Rectal smooth muscle tissue (tissue), 1 donor: ENCODE measurements around the gene ASMTL.

Experiments
- H3K27ac ChIP-seq: one replicate; pipeline ENCODE4 v1.7.0; 2013; ENCODE audit warnings: low read depth, low read length, inconsistent platforms
- H3K27me3 ChIP-seq: one replicate; pipeline ENCODE4 v1.7.0; 2013; ENCODE audit warnings: low read length; ENCODE audit not compliant: control insufficient read depth, insufficient read depth
- H3K36me3 ChIP-seq: one replicate; pipeline ENCODE4 v1.7.0; 2013; ENCODE audit warnings: low read length; ENCODE audit not compliant: control insufficient read depth, insufficient read depth
- H3K4me1 ChIP-seq: one replicate; pipeline ENCODE4 v1.7.0; 2013; ENCODE audit warnings: low read length; ENCODE audit not compliant: control insufficient read depth, insufficient read depth
- H3K4me3 ChIP-seq: one replicate; pipeline ENCODE4 v1.7.0; 2013; ENCODE audit warnings: low read length
- H3K9ac ChIP-seq: one replicate; pipeline ENCODE4 v1.7.0; 2013; ENCODE audit warnings: low read length

ASMTL gene

GRCh38 chrX:1463581-1463980, 10.9 kb upstream of the ASMTL start:
- Histone ChIP-seq H3K4me1 (no peaks in the 10 kb centered on the region), H3K27me3 (no peaks in the 10 kb centered on the region), H3K27ac (no peak overlapping the region), H3K4me3 (no peak overlapping the region), H3K36me3 (no peaks in the 10 kb centered on the region), H3K9ac (no peak overlapping the region)

- H3K9ac ChIP-seq: no peak overlapping the region
- no peak overlapping the region for H3K4me3 ChIP-seq
- H3K27me3 ChIP-seq: no peaks in the 10 kb centered on the region
- H3K4me1 ChIP-seq: no peaks in the 10 kb centered on the region
- H3K27ac ChIP-seq: no peak overlapping the region
- H3K36me3 ChIP-seq: no peaks in the 10 kb centered on the region
Measured at GRCh38 chrX:1462596-1463251, 10.0 kb upstream of the ASMTL start.

GRCh38 chrX:1462110-1462509, 9.4 kb upstream of the ASMTL start:
- no peaks in the 10 kb centered on the region for H3K27me3 ChIP-seq
- H3K4me3 ChIP-seq: no peak overlapping the region
- no peak overlapping the region for H3K9ac ChIP-seq
- H3K27ac ChIP-seq: no peak overlapping the region
- H3K4me1 ChIP-seq: no peaks in the 10 kb centered on the region
- H3K36me3 ChIP-seq: no peaks in the 10 kb centered on the region

- no peaks in the 10 kb centered on the region for H3K27me3 ChIP-seq
- no peak overlapping the region for H3K4me3 ChIP-seq
- H3K4me1 ChIP-seq: no peaks in the 10 kb centered on the region
- no peak overlapping the region for H3K27ac ChIP-seq
- no peak overlapping the region for H3K9ac ChIP-seq
- H3K36me3 ChIP-seq: no peaks in the 10 kb centered on the region
Measured at GRCh38 chrX:1455948-1456280, 3.2 kb upstream of the ASMTL start.

GRCh38 chrX:1453951-1454785, 1.5 kb upstream of the ASMTL start:
- Histone ChIP-seq H3K4me1 (no peaks in the 10 kb centered on the region), H3K27ac (no peak overlapping the region), H3K9ac (no peak overlapping the region), H3K4me3 (peak overlapping the region; percentile 41), H3K27me3 (no peaks in the 10 kb centered on the region), H3K36me3 (no peaks in the 10 kb centered on the region)

GRCh38 chrX:1453395-1453783, 680 bp upstream of the ASMTL start:
- peak overlapping the region; percentile 80 for H3K4me3 ChIP-seq
- no peaks in the 10 kb centered on the region for H3K27me3 ChIP-seq
- no peaks in the 10 kb centered on the region for H3K4me1 ChIP-seq
- peak overlapping the region; percentile 56 for H3K9ac ChIP-seq
- no peaks in the 10 kb centered on the region for H3K36me3 ChIP-seq
- H3K27ac ChIP-seq: peak overlapping the region; percentile 95

GRCh38 chrX:1451661-1452515, 821 bp downstream of the ASMTL start:
- Histone ChIP-seq H3K36me3 (peaks cover 2% of the 10 kb centered on the region), H3K27me3 (no peaks in the 10 kb centered on the region), H3K9ac (peak overlapping the region; percentile 73), H3K27ac (peak overlapping the region; percentile 83), H3K4me3 (peak overlapping the region; percentile 92), H3K4me1 (no peaks in the 10 kb centered on the region)

GRCh38 chrX:1451251-1451660, 1.5 kb downstream of the ASMTL start:
- Histone ChIP-seq H3K9ac (no peak overlapping the region), H3K4me1 (no peaks in the 10 kb centered on the region), H3K36me3 (peaks cover 2% of the 10 kb centered on the region), H3K27me3 (no peaks in the 10 kb centered on the region), H3K27ac (no peak overlapping the region), H3K4me3 (no peak overlapping the region)

- no peaks in the 10 kb centered on the region for H3K27me3 ChIP-seq
- H3K9ac ChIP-seq: no peak overlapping the region
- no peak overlapping the region for H3K27ac ChIP-seq
- peaks cover 2% of the 10 kb centered on the region for H3K36me3 ChIP-seq
- no peaks in the 10 kb centered on the region for H3K4me1 ChIP-seq
- no peak overlapping the region for H3K4me3 ChIP-seq
Measured at GRCh38 chrX:1450361-1451161, 2.1 kb downstream of the ASMTL start.

GRCh38 chrX:1449823-1450149, 2.9 kb downstream of the ASMTL start:
- H3K27me3 ChIP-seq: no peaks in the 10 kb centered on the region
- no peaks in the 10 kb centered on the region for H3K4me1 ChIP-seq
- H3K36me3 ChIP-seq: peaks cover 2% of the 10 kb centered on the region
- no peak overlapping the region for H3K4me3 ChIP-seq
- no peak overlapping the region for H3K27ac ChIP-seq
- H3K9ac ChIP-seq: no peak overlapping the region

- Histone ChIP-seq H3K4me3 (no peak overlapping the region), H3K36me3 (peaks cover 2% of the 10 kb centered on the region), H3K27ac (no peak overlapping the region)
Measured at GRCh38 chrX:1449036-1449822, 3.5 kb downstream of the ASMTL start.

More at GRCh38 chrX:1449036-1449822, 3.5 kb downstream of the ASMTL start:
- H3K9ac ChIP-seq: no peak overlapping the region
- H3K27me3 ChIP-seq: no peaks in the 10 kb centered on the region
- H3K4me1 ChIP-seq: no peaks in the 10 kb centered on the region
